ENCODE measurements around the gene IFIT5. TPM values are rescaled to one million over a fixed set of nuclear protein-coding genes. Genes with fewer than 3 reads are reported as not detected.

Gene IFIT5
- total RNA-seq, 2 donors from 2014 or later, result 11.5 TPM

DNA sequence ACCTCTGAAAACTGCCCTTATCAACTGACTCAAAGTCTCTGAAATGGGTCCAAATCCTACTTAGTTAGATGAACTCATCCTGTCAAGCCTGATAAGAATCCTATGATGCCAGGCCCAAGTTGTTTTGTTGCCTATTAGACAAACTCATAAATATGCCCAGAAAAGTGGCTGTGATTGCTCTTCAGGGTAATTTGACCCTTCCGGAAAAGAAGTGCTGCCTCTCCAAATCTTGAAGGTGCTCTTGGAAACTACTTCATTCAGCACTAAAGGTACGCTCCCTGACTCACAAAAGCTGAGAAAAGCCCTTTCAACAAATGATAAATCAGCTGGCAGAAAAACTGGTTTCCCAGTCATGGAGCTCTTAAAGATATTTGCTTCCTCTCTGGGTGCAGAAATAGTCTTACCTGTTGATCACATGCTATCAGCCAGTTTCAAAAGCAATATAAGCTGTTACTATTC lies 6.7 kb downstream of the IFIT5 start:
- no peak overlapping the region for H3K4me3 ChIP-seq
- TF ChIP-seq POLR2AphosphoS5 (IDR thresholded peaks at IDR 0.05) (peak; percentile 60), POLR2A (IDR thresholded peaks at IDR 0.05) (no peak)
- peak; percentile 41 for DNase-seq (ENCODE audit: low spot score)
- no peaks in the 10 kb centered on the region for H3K27me3 ChIP-seq (replicated peaks; ENCODE audit: insufficient read depth)
- no peaks in the 10 kb centered on the region for H3K36me3 ChIP-seq
- no peaks in the 10 kb centered on the region for H3K4me1 ChIP-seq (replicated peaks)
- H3K9me3 ChIP-seq, result no peaks in the 10 kb centered on the region
- no peak overlapping the region for H3K27ac ChIP-seq
- intact Hi-C loops (cut with DNase I), result loop anchor here (10.0 kb wide), 1 partner anchor 224 kb away; the partner anchor contains the start of gene PANK1
- 42% methylated on average over 2 of the region's 2 CpGs for WGBS

DNA sequence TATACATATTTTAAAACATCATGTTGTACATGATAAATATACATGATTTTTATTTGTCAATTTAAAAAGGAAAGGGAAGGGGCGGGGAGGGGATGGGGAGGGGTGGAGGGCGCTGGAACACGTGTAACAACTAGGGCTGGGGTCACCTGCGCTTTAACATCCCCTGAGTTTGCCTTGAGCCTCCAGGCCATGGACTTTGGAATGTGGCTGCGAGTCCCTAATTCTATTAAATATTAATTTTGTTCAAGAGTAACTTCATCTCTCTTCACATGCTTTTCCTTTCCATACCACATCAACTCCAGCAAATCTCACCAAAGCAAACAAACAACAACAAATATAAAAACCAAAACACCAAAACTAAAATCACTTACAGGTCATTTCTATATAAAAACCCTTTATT lies 10.6 kb downstream of the IFIT5 start:
- TF ChIP-seq POLR2AphosphoS5 (IDR thresholded peaks at IDR 0.05) (no peak), POLR2A (IDR thresholded peaks at IDR 0.05) (no peak)
- TF ChIP-seq, protein P1, sequence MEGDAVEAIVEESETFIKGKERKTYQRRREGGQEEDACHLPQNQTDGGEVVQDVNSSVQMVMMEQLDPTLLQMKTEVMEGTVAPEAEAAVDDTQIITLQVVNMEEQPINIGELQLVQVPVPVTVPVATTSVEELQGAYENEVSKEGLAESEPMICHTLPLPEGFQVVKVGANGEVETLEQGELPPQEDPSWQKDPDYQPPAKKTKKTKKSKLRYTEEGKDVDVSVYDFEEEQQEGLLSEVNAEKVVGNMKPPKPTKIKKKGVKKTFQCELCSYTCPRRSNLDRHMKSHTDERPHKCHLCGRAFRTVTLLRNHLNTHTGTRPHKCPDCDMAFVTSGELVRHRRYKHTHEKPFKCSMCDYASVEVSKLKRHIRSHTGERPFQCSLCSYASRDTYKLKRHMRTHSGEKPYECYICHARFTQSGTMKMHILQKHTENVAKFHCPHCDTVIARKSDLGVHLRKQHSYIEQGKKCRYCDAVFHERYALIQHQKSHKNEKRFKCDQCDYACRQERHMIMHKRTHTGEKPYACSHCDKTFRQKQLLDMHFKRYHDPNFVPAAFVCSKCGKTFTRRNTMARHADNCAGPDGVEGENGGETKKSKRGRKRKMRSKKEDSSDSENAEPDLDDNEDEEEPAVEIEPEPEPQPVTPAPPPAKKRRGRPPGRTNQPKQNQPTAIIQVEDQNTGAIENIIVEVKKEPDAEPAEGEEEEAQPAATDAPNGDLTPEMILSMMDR (IDR thresholded peaks at IDR 0.05), result no peak
- Histone ChIP-seq H3K36me3 (no peaks in the 10 kb centered on the region), H3K4me3 (no peak overlapping the region), H3K27ac (no peak overlapping the region), H3K9me3 (no peaks in the 10 kb centered on the region), H3K27me3 (replicated peaks; ENCODE audit: insufficient read depth) (no peaks in the 10 kb centered on the region), H3K4me1 (replicated peaks) (no peaks in the 10 kb centered on the region)
- WGBS, result 79% methylated on average over 5 of the region's 5 CpGs
- no peak for DNase-seq (ENCODE audit: low spot score)
- intact Hi-C loops (cut with DNase I), result loop anchor here (10.0 kb wide), 1 partner anchor 220 kb away; the partner anchor contains the start of gene PANK1

DNA sequence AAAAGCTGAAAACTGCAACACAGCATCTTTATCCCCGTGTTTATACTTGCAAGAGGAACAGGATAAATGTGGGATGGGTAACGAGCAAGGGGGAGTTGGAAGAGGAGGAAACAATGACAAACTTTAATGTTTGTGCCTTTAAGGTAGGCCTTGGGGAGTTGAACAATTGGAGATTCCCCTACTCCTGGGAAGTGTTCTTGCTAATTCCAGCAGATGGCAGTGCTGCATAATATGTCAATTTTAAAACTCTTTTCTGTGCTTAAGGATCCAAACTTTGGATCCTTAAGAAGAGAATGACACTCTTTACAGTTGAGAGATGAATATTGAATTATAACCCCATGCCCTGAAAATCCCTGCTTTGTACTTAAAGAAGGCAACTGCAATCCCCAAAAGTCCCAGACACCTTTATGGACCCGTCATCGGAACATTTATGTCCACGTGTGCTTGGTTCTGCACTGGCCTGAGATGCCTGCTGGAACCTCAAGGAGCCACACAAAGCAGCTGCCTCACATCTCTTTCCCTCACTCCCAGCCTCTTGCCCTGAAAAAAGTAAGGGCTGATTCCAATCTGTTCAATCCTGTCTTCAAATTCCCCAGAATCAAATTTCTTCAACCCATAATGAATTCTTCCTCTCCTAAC lies 12.0 kb downstream of the IFIT5 start:
- Histone ChIP-seq H3K9me3 (no peaks in the 10 kb centered on the region), H3K27ac (no peak overlapping the region), H3K4me1 (replicated peaks) (no peaks in the 10 kb centered on the region), H3K4me3 (no peak overlapping the region), H3K27me3 (replicated peaks; ENCODE audit: insufficient read depth) (no peaks in the 10 kb centered on the region), H3K36me3 (no peaks in the 10 kb centered on the region)
- intact Hi-C loops (cut with DNase I), result loop anchor here (10.0 kb wide), 1 partner anchor 218 kb away; the partner anchor contains the start of gene PANK1
- TF ChIP-seq, protein P1 (IDR thresholded peaks at IDR 0.05), result peak; percentile 56 to 80 (median 78)
- TF ChIP-seq POLR2AphosphoS5 (IDR thresholded peaks at IDR 0.05), result no peak
- DNase-seq (ENCODE audit: low spot score), result no peak
- WGBS, result 55% methylated on average over 5 of the region's 5 CpGs

DNA sequence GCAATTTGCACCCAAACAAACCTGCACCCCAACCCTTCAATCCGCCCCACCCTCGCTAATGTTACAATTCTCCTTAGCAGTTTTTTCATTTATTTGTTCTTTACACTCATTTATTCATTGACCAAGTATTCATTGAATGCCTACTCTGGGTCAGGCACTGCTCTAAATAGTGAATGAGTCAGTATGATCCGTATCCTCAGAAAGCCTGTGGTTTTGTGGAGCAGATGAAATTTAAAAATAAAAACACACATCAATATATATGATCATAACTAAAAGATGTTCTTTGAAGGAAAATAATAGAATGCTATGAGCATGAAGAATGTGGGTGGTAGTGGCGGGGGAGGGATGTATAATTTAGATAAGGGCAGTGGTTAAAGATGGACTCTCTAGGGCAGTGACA lies 13.3 kb downstream of the IFIT5 start:
- H3K27ac ChIP-seq, result no peak overlapping the region
- intact Hi-C loops (cut with DNase I), result loop anchor here (1.0 to 10.0 kb wide), 2 partner anchors 138 to 217 kb away; partner anchors contain the start of gene PANK1
- TF ChIP-seq POLR2AphosphoS5 (IDR thresholded peaks at IDR 0.05), result no peak
- no peak for TF ChIP-seq POLR2A (IDR thresholded peaks at IDR 0.05)
- TF ChIP-seq, protein P1 (IDR thresholded peaks at IDR 0.05), result no peak
- no peaks in the 10 kb centered on the region for H3K27me3 ChIP-seq (replicated peaks; ENCODE audit: insufficient read depth)
- no peaks in the 10 kb centered on the region for H3K4me1 ChIP-seq (replicated peaks)
- no peaks in the 10 kb centered on the region for H3K9me3 ChIP-seq
- 92% methylated on average over 4 of the region's 4 CpGs for WGBS
- no peak for DNase-seq (ENCODE audit: low spot score)
- no peaks in the 10 kb centered on the region for H3K36me3 ChIP-seq
- H3K4me3 ChIP-seq, result no peak overlapping the region

DNA sequence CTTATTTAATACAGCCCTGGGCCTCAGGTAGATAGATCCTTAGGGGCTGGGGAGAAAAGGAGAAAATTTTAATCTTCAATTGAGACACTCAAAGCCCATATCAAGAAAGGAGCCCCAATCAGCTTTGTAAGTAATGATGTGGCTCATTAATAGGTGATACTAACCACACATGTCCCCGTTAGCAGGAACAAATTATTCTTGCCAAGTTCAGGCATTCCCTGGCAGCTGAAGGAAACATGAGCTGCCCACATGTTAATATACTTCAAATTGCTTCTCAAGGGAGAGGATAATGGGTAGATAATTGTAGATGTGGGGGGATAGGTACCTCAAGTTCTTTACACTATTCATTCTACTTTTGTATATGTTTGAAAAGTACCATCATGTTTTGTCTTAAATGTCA lies 14.5 kb downstream of the IFIT5 start:
- TF ChIP-seq POLR2AphosphoS5 (IDR thresholded peaks at IDR 0.05) (no peak), POLR2A (IDR thresholded peaks at IDR 0.05) (no peak)
- TF ChIP-seq, protein P1 (IDR thresholded peaks at IDR 0.05), result no peak
- Histone ChIP-seq H3K27me3 (replicated peaks; ENCODE audit: insufficient read depth) (no peaks in the 10 kb centered on the region), H3K9me3 (no peaks in the 10 kb centered on the region), H3K4me1 (replicated peaks) (no peaks in the 10 kb centered on the region), H3K4me3 (no peak overlapping the region), H3K27ac (no peak overlapping the region), H3K36me3 (no peaks in the 10 kb centered on the region)
- intact Hi-C loops (cut with DNase I), result loop anchor here (10.0 kb wide), 1 partner anchor 216 kb away; the partner anchor contains the start of gene PANK1
- DNase-seq (ENCODE audit: low spot score), result no peak
- 15% methylated on average over 1 of the region's 1 CpG for WGBS
